Prostate gland (tissue), 2 donors: ENCODE results near the gene ATP13A3. TPM values are rescaled to one million over a fixed set of nuclear protein-coding genes. Genes with fewer than 3 reads are reported as not detected.

Experiments used
- DNase-seq: peaks from one replicate; pipeline ENCODE4 v3.0.0-alpha.2; 2019; ENCODE audit warnings: low spot score
- H3K27ac ChIP-seq, 2 donors: fragments of 200-600 bp; sonication (generic); 2 replicates each; pipeline ENCODE4 v1.5.1; 2017 to 2019
- H3K27me3 ChIP-seq: fragments of 200-600 bp; sonication (generic); replicated peaks from 2 replicates; pipeline ENCODE4 v1.5.1; 2019; ENCODE audit not compliant: insufficient read depth
- H3K36me3 ChIP-seq, 2 donors: fragments of 200-600 bp; sonication (generic); 1 replicate in 1 of 2; 2 replicates in 1 of 2; pipeline versions ENCODE4 v1.5.1 to v1.8.1; 2017 to 2019
- H3K4me1 ChIP-seq: fragments of 200-600 bp; sonication (generic); replicated peaks from 2 replicates; pipeline ENCODE4 v1.5.1; 2019
- H3K4me3 ChIP-seq, 2 donors: fragments of 200-600 bp; sonication (generic); 2 replicates each; pipeline ENCODE4 v1.5.1; 2017 to 2019
- H3K9me3 ChIP-seq: fragments of 200-600 bp; sonication (generic); 2 replicates; pipeline ENCODE4 v1.5.1; 2017
- CTCF ChIP-seq, 4 experiments: fragments of 200-600 bp in 2 of 4; fragments of 450-650 bp in 2 of 4; sonication (generic) in 2 of 4; IDR thresholded peaks; 1 replicate in 3 of 4; 2 replicates in 1 of 4; pipeline ENCODE4 v1.5.1; 2016 to 2019; ENCODE audit warnings: antibody characterized with exemption in 4 of 4, mild to moderate bottlenecking in 2 of 4, moderate library complexity in 2 of 4
- POLR2A ChIP-seq: fragments of 450-650 bp; IDR thresholded peaks from one replicate; pipeline ENCODE4 v1.6.1; 2016; ENCODE audit warnings: antibody characterized with exemption, mild to moderate bottlenecking
- POLR2AphosphoS5 ChIP-seq: sonication (generic); formaldehyde crosslinking; IDR thresholded peaks from one replicate; pipeline ENCODE4 v1.6.1; 2017; ENCODE audit warnings: antibody characterized with exemption
- WGBS: methylation state at CpG from one replicate; pipeline ENCODE4 v1.1.5; 2018; 5-methylcytosine and 5-hydroxymethylcytosine counted together
- intact Hi-C: fragments of 100-400 bp; cut with DNase I; formaldehyde crosslinking; loops from one replicate; pipeline ENCODE4 v1.14.2; 2022
- total RNA-seq, 2 donors: library from RNA; depleted of rRNA; stranded (reverse); fragments of >200 nt; gene quantifications; one replicate each; pipeline ENCODE4 v1.1.0, GENCODE V29; 2016

Gene ATP13A3
- total RNA-seq, 2 donors from 2014 or later = 75.4 to 80.4 TPM

- no peak for TF ChIP-seq CTCF (IDR thresholded peaks at IDR 0.05)
- H3K27me3 ChIP-seq = no peaks in the 10 kb centered on the region
- H3K9me3 ChIP-seq = no peaks in the 10 kb centered on the region
- no peak for DNase-seq
- no peaks in the 10 kb centered on the region for H3K4me1 ChIP-seq
- H3K4me3 ChIP-seq = no peak overlapping the region
- no peaks in the 10 kb centered on the region for H3K36me3 ChIP-seq
- intact Hi-C loops = no loop called here
- 90% methylated on average over 6 of the region's 6 CpGs for WGBS
- H3K27ac ChIP-seq = no peak overlapping the region
Measured at GRCh38 chr3:194379231-194379630, 107.6 kb downstream of the ATP13A3 start.

GRCh38 chr3:194377708-194378107 lies 109.1 kb downstream of the ATP13A3 start:
- intact Hi-C loops = no loop called here
- DNase-seq = no peak
- H3K4me1 ChIP-seq = no peaks in the 10 kb centered on the region
- TF ChIP-seq CTCF (IDR thresholded peaks at IDR 0.05) = no peak
- TF ChIP-seq POLR2A = no peak
- no peak for TF ChIP-seq POLR2AphosphoS5
- H3K4me3 ChIP-seq = no peak overlapping the region
- H3K27ac ChIP-seq = no peak overlapping the region
- no peaks in the 10 kb centered on the region for H3K27me3 ChIP-seq
- H3K36me3 ChIP-seq = no peaks in the 10 kb centered on the region
- 95% methylated on average over 1 of the region's 1 CpG for WGBS
- H3K9me3 ChIP-seq = no peaks in the 10 kb centered on the region

DNA sequence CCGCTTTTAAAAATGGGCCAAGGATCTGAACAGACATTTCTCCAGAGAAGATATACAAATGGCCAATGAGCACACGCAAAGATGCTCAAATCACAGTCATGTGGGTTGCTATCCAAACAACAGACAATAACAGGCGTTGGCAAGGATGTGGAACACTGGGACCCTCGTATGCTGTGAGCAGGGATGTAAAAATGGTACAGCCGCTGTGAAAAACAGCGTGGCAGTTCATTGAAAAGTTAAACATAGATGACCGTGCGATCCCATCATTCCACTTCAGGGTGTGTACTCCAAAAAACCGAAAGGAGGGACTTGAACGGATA lies 110.6 kb downstream of the ATP13A3 start:
- no peaks in the 10 kb centered on the region for H3K4me1 ChIP-seq
- no peaks in the 10 kb centered on the region for H3K9me3 ChIP-seq
- H3K27ac ChIP-seq = no peak overlapping the region
- no peak for TF ChIP-seq CTCF (IDR thresholded peaks at IDR 0.05)
- DNase-seq = no peak
- no peaks in the 10 kb centered on the region for H3K36me3 ChIP-seq
- WGBS = 80% methylated on average over 10 of the region's 10 CpGs
- intact Hi-C loops = no loop called here
- no peaks in the 10 kb centered on the region for H3K27me3 ChIP-seq
- H3K4me3 ChIP-seq = no peak overlapping the region

DNA sequence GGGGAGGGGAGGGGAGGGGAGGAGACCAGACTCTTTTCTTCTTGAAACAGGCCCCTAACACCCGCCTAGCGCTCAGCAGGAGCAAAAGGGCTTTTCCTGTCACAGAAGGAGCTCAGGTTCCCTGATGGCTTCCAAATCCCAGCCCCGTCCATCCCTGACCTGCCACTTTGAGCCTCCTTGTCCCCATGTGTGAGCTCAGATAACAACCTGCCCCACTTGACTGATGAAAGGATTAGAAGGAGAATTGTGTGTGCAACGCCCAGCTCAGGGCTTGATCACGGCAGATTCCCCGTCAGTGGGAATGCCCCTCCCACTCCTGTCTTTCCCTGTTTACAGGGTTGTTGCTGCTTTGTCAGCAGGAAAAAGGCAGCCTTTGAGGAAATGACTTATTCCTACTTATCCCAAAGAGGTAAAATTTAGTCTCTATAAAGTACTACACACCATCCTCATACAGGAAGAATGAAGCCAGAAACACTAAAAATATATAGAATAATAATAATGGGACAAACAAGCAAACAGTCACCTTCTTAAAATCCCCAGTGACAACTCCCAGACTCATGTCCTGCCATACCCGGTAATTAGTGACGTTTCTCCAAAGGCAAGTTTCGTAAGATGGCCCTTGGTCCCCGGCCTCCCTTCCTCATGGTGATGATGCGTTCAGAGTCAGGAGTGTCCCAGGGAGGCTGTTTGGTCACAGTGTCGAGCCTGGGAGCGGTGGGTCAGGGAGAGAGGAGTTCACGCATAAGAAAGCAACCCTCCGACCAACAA lies 111.1 kb downstream of the ATP13A3 start:
- Histone ChIP-seq H3K36me3 (no peaks in the 10 kb centered on the region), H3K27ac (no peak overlapping the region), H3K4me3 (no peak overlapping the region), H3K4me1 (no peaks in the 10 kb centered on the region), H3K9me3 (no peaks in the 10 kb centered on the region), H3K27me3 (no peaks in the 10 kb centered on the region)
- WGBS = 52% methylated on average over 15 of the region's 15 CpGs
- intact Hi-C loops = no loop called here
- no peak for DNase-seq
- TF ChIP-seq POLR2A (no peak), POLR2AphosphoS5 (no peak)

DNA sequence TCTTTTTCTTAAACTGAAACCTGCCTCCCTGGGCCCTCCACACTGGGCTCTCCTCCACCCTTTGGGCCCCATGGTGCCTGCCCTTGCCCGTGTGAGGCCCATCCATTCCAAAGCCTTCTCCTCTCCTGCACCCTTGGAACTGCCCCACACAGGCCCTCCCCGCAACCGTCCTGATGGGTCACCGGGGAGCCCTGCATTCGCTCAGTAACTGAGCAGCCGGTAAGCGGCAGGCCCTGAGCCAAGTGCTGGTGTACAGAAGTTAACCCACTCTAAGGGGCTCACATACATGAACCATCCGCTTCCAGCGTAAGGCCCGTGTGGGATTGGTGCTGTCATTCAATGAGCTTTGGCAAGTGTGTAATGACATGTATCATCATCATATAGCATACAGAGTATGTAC lies 111.9 kb downstream of the ATP13A3 start:
- Histone ChIP-seq H3K27ac (no peak overlapping the region), H3K4me1 (no peaks in the 10 kb centered on the region), H3K36me3 (no peaks in the 10 kb centered on the region), H3K9me3 (no peaks in the 10 kb centered on the region), H3K27me3 (no peaks in the 10 kb centered on the region), H3K4me3 (no peak overlapping the region)
- DNase-seq = no peak
- intact Hi-C loops = no loop called here
- 81% methylated on average over 10 of the region's 10 CpGs for WGBS
- TF ChIP-seq POLR2A (no peak), CTCF (IDR thresholded peaks at IDR 0.05) (no peak), POLR2AphosphoS5 (no peak)
